Measurements from ENCODE around the gene TPPP2.

The TPPP2 gene

DNA sequence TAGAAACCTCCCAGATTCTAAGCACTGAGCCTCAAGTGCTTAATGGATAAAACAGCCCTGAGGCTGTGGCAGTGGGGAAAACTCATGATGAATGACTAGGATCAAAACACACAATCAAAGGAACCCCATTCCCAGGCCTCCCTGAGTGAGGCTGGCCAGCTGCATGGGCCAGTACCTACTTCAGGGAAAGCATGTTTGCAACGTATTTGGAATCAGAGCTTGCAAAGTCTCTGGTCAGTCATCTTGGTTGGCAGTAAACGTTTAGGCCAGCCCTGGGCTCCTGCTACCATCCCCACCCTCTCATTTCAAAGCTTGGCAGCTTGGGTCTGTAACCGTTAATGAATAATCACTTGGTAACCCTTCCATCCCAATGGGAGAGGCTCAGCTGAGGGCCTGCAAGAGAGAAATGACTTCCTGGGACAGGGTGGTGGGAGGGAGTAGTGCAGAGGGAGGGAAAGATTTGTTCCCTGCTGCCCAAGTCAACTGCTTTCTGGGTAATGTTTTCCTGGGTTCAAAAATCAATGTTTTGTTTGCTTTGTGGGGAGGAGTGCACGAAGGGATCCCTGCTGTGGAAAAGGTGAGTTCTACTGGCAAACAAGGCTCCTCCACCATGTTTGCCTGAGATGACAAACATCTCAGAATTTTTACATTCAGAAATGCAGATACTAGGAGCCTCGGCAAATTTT lies 25.6 kb downstream of the TPPP2 start:
- no peak for DNase-seq (ENCODE audit: low spot score)
- TF ChIP-seq, protein P1, sequence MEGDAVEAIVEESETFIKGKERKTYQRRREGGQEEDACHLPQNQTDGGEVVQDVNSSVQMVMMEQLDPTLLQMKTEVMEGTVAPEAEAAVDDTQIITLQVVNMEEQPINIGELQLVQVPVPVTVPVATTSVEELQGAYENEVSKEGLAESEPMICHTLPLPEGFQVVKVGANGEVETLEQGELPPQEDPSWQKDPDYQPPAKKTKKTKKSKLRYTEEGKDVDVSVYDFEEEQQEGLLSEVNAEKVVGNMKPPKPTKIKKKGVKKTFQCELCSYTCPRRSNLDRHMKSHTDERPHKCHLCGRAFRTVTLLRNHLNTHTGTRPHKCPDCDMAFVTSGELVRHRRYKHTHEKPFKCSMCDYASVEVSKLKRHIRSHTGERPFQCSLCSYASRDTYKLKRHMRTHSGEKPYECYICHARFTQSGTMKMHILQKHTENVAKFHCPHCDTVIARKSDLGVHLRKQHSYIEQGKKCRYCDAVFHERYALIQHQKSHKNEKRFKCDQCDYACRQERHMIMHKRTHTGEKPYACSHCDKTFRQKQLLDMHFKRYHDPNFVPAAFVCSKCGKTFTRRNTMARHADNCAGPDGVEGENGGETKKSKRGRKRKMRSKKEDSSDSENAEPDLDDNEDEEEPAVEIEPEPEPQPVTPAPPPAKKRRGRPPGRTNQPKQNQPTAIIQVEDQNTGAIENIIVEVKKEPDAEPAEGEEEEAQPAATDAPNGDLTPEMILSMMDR (IDR thresholded peaks at IDR 0.05; ENCODE audit: extremely low read depth, missing control alignments): no peak

DNA sequence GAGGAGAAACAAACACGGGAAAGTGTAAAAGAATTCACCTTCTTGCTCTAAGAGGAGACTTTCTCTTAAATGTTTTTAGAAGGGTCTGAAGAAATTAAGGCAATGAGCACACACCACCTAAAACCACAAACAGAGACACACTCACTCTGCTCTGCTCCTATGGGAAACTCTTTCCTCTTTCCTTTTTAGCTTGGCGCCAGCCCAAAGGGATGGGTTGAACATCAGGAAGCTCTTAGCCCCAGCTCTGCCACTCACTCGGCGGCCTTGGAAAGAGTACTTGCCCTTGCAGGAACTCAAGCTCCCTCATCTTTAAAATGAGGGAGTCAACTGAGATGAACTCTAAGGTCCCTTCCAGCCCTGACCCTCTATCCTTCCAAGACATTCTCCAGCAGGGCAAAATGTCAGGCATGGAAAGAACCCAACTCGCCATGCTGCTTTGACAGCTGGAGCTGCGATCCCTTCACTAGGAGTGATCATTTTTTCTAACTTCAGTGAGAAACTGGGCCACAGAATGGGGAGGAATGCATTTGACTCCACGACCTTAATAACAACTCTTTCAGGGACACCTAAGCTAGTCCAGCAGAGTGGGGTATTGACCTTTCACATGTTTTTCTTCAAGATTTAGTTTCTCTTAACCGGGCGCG lies 26.6 kb downstream of the TPPP2 start:
- TF ChIP-seq, protein P1 (IDR thresholded peaks at IDR 0.05; ENCODE audit: extremely low read depth, missing control alignments): no peak
- no peak for DNase-seq (ENCODE audit: low spot score)

DNA sequence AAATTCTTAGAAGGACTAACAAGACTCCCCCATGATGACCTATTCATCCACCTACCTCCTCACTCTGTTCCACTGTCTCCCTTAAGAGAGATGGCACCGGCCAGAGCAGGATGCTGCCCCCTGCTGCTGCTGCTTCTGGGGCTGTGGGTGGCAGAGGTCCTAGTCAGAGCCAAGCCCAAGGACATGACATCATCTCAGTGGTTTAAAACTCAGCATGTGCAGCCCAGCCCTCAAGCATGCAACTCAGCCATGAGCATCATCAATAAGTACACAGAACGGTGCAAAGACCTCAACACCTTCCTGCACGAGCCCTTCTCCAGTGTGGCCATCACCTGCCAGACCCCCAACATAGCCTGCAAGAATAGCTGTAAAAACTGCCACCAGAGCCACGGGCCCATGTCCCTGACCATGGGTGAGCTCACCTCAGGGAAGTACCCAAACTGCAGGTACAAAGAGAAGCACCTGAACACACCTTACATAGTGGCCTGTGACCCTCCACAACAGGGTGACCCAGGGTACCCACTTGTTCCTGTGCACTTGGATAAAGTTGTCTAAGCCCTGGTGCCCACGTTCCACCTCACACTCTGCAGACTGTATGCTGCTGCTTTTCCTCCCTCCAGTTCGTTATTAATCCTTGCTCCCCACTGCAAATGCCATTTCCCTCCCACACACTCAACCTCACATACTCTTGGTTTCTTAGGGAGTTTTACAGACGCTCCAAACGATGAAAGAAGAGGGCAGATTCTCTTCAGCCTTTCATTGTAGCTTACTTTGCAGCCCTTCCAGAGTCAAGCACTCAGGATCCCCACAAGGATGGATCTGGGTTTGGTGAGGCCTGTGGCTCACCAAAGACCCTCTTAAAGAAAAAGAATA lies 28.0 kb downstream of the TPPP2 start, which contains the start of gene RNASE8:
Gene RNASE8, plus strand, starts transcription at position 20 of the 873 bp plus-strand sequence. Its CDS starts 71 bp downstream, at position 91.
- DNase-seq (ENCODE audit: low spot score): no peak
- TF ChIP-seq, protein P1 (IDR thresholded peaks at IDR 0.05; ENCODE audit: extremely low read depth, missing control alignments): no peak

DNA sequence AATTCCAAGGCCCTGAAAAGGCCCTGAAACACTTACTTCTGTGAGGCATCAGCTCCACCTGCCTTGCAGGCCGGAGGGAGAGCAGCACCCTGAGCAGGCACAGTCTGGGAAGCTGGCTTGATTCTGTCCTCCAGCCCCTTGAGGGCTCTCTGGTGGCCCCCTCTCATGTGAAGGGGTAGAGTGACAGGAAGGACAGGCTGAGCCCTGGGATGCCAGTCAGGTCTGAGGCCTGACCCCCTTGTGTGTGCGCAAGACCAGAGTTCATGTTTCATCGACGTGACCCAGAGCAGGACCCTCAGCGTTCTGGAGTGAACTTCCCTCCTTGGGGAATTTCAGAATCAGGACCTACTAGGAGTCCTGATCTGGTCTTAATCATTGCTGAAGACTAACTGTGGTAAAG lies 28.9 kb downstream of the TPPP2 start:
- TF ChIP-seq, protein P1 (IDR thresholded peaks at IDR 0.05; ENCODE audit: extremely low read depth, missing control alignments): no peak
- DNase-seq (ENCODE audit: low spot score): no peak

DNA sequence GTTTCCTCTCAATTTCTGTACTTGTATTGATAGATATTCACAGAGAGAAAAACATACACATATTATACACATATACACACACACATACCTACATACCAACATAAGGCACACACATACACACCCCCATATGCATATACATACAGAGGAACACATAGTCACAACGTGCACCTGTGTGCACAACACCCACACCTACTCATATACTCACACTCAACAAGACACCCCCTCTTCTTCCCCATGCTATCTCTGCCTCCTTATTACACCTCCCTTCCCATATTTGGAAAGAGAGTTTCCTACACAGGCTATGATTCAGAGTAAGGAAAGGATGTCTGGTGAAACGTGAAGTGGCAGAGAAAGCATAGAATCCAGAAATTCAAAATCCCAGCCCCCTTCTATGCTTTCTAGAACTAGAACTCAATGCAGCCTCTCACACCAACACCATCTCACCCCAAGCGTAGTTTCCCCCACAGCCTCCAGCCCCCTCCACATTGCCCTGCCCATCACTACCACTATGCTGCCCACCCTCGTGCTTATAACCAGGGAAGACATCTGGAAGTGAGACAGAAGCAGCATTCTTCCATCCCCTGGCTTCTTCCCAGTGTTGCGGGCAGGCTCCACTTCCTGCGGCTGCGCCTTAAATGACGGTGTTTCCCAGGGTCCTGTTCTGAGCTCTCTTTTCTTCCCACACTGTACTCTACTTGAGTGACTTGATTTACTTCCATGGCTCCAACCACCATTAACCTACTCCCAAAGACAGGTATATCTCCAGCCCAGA lies 30.0 kb downstream of the TPPP2 start:
- no peak for DNase-seq (ENCODE audit: low spot score)
- TF ChIP-seq, protein P1 (IDR thresholded peaks at IDR 0.05; ENCODE audit: extremely low read depth, missing control alignments): no peak

DNA sequence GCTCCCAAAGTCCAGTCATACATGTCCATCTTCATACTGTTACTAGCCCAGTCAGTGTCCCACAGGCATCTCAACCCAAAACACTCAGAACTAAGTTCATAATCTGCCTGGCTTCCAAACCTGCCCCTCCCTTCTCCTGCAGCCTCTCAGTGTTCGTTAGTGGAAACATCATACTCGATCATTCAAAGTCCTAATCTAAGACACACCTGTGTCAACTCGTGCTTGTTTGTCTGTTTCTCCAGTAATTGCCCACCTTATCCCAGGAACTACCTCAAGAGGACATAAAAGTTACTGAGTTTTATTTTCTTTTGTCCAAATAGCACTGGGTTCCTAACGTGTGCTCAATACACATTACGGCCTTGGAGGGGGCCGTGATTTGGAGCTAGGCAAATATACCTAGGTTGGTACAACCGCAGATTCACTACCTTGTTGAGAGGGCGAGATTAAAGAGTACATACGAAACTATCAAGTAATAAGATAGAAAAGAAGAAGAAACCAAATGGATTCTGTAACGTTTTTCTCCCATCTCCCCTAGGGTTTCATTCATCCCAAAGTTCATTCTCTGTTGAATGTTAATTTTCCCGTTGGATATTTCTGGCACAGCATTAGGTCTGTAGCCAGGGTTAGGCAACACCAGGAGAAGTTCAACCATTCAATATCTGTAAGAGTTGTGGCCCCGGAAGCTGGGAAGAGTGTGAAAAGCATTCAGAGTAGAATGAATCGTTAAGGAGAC lies 30.8 kb downstream of the TPPP2 start:
- TF ChIP-seq, protein P1 (IDR thresholded peaks at IDR 0.05; ENCODE audit: extremely low read depth, missing control alignments): no peak
- DNase-seq (ENCODE audit: low spot score): no peak

Measured in GM20000 (cell line).